Suppressor macrophage treated with lipopolysaccharide for 1 hour (primary cell): ENCODE results near the gene RNGTT.
"Not testable (repeated sequence)": the region's sequence is repeated elsewhere in the genome, so short reads cannot be mapped to it uniquely, and the experiment has no call there.

Experiments
- DNase-seq, 3 donors: peaks; one replicate each; pipeline ENCODE4 v3.0.0-alpha.2; 2020 to 2022

RNGTT gene

GRCh38 chr6:88864359-88865054 lies 98.9 kb downstream of the RNGTT start:
- DNase-seq = no peak

DNA sequence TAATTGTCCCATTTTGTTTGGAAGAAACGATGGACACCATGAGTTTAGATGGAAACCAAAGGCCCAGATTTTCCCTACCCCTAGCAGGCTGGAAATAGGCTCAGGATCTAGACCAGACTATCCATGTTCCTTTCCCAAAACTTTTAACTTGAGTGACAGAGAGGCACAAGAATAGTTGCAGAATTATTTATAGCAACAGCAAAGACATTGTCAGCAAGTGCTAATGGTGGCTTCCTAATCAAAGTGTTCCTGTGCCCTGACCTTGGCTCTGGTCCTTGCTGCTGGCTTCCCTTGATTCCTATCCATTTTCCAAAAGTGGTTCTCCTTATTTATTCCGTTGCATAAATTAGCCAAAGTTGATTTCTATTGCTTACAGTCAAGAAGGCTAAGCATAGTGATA lies 103.1 kb downstream of the RNGTT start:
- no peak for DNase-seq

DNA sequence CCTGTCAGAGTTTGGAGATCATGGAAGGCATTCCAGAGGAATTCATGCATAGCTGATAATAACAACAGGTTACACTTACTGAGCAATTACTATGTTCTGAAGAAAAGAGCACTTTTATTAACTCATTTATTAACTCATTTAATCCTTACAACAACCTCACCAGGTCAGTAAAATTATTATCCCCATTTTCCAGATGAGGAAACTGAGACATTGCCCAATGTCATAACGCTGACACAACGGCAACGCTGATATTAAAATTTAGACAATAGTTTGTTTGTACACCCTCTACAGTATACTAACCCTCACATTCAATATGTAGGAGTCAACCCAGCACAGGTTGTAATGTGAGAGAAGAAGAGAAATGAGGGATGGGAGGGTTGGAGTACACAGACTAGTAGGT lies 105.0 kb downstream of the RNGTT start:
- no peak for DNase-seq

GRCh38 chr6:88856566-88856965 lies 106.9 kb downstream of the RNGTT start:
- no peak for DNase-seq

- DNase-seq = no peak
Observed at GRCh38 chr6:88855541-88856147, 107.8 kb downstream of the RNGTT start.

DNA sequence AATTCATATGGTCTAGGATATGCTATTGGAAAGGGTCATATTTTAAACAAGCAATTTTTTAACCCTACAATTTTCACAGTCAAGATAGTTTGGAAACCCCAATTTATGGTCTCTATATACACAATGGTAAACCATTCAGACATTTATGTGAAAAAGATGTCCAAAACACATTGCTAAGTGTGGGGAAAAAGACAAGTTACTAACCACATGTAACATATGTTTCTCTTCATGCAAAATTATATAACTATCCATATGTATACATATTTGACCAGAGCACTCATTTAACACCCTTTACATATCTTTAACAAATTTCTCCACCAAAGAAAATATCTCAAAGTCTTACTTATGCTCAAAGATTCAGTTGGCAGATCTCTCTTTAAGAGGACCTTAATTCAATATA lies 110.6 kb downstream of the RNGTT start:
- no peak for DNase-seq

DNA sequence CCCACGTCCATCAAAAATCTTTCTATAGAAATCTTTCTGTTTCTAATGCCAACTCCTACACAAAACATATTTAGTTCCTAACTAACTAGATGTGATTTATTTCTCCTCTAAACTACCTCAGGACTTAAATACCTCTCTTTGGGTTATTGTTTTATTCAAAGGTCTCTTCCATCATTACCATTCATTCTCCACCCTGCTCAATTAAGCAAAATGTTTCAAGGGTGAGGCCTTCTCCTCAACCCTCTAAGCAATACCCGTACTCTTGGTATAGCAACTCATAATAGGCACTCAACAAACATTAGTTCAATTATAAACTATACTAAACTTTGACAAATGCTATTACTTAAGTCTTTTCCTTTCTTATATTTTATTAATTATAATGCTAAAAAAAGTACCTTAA lies 111.4 kb downstream of the RNGTT start:
- DNase-seq = no peak

- no peak for DNase-seq
Observed at GRCh38 chr6:88848870-88849269, 114.5 kb downstream of the RNGTT start.

DNA sequence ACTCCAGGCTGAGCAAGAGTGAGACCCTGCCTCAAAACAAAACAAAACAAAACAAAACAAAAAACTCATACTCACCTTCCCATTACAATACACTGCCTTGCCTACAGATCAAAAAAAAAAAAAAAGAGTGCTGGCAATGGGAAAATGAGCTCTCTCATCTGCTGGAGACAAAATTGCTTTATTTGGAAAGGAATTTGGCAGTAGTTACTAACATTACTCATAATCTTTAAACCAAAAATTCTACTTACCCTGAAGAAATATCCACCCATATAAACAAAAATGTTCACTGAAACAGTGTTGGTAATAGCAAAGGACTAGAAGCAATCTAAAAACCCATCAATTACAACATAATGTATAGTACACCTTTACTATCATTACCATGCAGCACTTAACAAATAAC lies 120.4 kb downstream of the RNGTT start:
- no peak for DNase-seq

- no peak for DNase-seq
Observed at GRCh38 chr6:88842320-88842719, 121.1 kb downstream of the RNGTT start.

- no peak for DNase-seq
Observed at GRCh38 chr6:88840796-88841539, 122.5 kb downstream of the RNGTT start.

DNA sequence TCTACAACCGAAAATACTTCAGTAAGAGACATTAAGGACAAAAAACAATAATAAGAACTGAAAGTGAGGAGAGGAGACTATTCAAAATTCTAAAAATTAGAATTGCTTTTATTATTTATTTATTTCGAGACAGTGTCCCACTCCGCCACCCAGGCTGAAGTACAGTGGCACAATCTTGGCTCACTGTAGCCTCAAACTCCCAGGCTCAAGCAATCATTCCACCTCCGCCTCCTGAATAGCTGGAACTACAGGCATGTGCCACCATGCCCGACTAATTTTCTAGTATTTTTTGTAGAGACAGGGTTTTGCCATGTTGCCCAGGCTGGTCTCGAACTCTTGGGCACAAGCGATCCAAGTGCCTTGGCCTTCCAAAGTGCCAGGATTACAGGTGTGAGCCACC lies 123.1 kb downstream of the RNGTT start:
- DNase-seq = no peak

DNA sequence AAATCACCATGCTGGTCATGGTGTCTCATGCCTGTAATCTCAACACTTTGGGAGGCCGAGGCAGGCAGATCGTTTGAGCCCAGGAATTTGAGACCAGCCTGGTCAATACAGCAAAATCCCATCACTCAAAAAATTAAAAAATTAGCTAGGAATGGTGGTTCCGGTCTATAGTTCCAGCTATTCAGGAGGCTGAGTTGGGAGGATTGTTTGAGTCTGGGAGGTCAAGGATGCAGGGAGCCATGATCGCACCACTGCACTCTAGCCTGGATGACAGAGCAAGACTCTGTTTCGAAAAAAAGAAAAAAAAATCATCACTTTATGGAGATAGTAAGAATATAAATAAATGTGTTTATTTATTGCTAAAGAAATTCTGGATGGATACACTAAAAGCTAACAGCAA lies 124.1 kb downstream of the RNGTT start:
- no peak for DNase-seq

GRCh38 chr6:88835210-88835609 lies 128.2 kb downstream of the RNGTT start:
- DNase-seq = no peak

GRCh38 chr6:88833071-88833470 lies 130.3 kb downstream of the RNGTT start:
- not testable (repeated sequence) for DNase-seq

GRCh38 chr6:88827599-88827998 lies 135.8 kb downstream of the RNGTT start:
- DNase-seq = not testable (repeated sequence)

GRCh38 chr6:88825856-88826255 lies 137.6 kb downstream of the RNGTT start:
- peak; percentile 29 to 54 (median 53) for DNase-seq

DNA sequence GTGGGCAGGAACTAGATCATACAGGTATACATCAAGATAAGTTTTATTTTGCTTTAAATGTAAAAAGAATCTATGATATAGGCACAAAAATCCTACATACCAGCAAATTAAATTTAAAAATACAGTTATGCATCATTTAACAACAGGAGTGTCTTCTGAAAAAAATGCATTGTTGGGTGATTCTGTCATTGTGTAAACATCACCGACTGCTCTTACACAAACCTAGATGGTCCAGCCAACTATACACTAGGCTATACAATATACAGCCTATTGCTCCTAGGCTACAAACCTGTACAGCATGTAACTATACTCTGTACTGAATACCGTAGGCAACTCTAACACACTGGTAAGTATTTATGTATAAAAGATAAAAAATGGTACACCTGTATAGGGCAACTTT lies 139.4 kb downstream of the RNGTT start:
- DNase-seq = no peak

DNA sequence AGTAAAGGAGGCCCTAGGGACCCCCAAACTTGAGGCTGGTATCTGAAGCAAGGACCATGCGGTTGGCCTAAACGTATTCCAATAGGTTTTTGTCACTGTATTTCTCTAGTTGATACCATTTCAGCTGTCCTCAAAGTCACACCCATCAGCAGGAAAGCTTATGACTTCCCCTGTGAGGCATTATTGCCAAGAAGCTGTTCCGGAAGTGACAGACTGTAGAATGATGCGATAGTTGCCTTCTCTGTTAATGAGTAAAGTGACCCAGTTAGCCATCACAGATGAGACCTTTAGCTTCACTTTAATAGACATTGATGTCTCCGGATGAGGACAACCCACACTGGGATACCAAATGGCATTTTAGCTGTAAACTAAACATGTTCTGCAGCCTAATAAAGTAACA lies 147.9 kb downstream of the RNGTT start:
- DNase-seq = no peak

DNA sequence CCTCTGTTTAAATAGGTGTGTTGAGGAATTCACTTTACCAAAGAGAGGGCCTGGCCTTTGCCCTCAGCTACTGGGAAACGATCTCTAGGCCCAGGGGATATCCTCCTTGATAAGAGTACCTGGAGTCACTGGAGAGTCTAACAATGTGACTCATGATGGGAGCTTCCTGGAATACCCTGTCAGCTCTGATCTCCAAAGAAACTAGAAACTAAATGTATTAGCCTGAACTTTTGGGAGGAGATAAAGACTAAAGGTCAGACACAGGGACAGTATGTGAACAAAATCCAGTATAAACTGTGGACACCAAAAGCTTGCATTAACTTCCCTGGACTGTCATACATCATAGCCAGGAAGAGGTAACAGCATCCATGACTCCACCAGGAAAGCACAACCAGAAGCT lies 148.5 kb downstream of the RNGTT start:
- DNase-seq = no peak

- DNase-seq = no peak
Observed at GRCh38 chr6:88813045-88813444, 150.4 kb downstream of the RNGTT start.

DNA sequence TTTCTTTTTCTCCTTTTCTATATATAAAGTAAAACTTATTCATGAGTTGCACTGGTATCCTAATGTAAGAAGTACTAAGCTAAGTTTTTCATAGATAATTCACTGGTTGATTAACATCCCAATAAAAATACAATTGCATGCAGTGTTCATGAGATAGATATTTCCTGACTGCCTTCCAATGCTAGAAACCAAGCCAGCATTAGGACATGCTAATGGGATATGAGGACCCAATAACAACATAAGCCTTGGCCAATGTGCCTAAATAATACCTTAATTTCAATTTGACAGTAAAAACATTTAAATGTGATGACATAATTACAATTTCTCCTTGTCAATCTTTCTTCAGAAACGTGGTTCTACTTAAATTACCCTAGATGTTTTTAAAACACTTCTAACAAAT lies 152.7 kb downstream of the RNGTT start:
- no peak for DNase-seq

DNA sequence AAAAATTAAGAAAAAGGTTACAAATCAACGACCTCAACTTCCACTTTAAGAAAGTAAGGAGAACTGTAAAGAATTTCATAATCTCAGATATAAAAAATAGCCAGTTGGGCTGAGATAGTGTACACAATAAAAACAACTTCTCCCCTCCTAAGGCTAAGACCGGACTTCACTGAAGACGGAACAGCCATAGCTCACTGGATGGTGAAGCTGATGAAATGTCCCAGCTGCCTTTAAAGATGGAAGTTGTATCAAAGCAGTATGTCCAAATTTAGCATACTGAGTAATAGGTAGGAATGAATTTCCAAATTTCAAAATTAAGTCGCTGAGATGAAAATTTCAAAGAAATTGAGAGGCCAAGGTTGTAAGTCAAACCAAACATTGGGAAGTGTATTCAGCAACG lies 153.3 kb downstream of the RNGTT start:
- no peak for DNase-seq

DNA sequence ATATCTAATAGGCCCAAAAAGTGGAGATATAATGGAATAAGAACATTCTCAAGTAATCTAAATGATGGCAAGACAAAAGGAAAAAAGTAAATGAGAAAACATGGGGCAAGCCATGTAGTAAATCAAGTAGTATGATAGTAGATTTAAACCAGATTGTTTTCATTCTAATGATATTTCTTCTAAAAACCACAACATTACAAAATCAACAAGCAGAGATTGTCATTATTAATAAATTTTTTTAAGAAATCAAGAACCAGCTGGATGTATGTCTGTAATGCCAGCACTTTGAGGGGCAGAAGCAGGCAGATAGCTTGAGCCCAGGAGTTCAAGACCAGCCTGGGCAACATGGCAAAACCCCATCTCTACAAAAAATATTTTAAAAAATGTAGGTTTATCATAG lies 155.0 kb downstream of the RNGTT start:
- no peak for DNase-seq
